GM19035 (cell line): ENCODE data around the gene SMURF2.
"Not testable (repeated sequence)": the region's sequence is repeated elsewhere in the genome, so short reads cannot be mapped to it uniquely, and the experiment has no call there.

Experiments
- ATAC-seq: cut with Tn5 transposase; IDR thresholded peaks from one replicate; pipeline ENCODE4 v1.9.1; 2021; ENCODE audit not compliant: unreplicated experiment

The SMURF2 gene

DNA sequence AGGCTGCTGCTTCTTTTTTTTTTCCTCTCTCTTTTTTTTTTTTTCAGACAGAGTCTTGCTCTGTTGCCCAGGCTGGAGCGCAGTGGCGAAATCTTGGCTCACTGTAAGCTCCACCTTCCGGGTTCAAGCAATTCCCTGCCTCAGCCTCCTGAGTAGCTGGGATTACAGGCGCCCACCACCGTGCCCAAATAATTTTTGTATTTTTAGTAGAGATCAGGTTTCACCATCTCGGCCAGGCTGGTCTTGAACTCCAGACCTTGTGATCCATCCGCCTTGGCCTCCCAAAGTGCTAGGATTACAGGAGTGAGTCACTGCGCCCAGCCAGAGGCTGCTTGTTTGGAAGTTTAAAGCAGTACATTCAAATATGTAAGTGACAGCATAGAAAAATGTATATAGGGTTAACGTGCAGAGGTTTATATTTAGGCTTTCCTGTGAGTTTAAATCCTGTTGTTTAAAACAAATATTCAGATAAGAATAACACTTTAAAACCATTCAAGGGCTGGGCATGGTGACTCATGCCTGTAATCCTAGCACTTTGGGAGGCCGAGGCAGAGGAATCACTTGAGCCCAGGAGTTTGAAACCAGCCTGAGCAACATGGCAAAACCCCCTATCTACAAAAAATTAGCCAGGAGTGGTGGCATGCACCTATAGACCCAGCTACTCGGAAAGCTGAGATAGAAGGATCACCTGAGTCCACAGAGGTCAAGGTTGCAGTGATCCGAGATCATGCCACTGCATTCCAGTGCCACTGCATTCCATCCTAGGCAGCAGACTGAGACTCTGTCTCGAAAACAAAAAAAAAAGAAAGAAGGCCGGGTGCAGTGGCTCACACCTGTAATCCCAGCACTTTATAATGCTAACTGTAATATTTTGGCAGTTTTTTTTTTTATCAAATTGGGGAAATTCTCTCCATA is 6.0 kb upstream of the SMURF2 start:
- ATAC-seq = not testable (repeated sequence)

DNA sequence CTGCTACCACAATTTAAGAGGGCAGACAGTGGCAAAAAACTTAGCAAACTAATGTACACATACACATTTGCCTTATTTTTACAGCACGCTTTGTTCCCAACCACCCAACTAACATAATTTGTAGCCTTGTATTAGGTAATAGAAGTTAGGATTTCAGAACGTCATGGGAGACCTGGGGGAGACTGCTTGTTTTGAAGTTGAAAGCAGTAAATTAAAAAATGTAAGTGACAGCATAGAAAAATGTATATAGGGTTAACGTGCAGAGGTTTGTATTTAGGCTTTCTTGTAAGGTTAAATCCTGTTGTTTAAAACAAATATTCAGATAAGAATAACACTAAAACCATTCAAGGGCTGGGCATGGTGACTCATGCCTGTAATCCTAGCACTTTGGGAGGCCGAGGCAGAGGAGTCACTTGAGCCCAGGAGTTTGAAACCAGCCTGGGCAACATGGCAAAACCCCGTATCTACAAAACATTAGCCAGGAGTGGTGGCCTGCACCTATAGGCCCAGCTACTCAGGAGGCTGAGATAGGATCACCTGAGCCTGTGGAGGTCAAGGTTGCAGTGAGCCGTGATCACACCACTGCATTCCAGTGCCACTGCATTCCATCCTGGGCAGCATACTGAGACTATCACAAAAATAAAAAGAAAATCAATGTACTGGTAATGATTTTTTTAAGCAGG is 2.3 kb upstream of the SMURF2 start:
- not testable (repeated sequence) for ATAC-seq

DNA sequence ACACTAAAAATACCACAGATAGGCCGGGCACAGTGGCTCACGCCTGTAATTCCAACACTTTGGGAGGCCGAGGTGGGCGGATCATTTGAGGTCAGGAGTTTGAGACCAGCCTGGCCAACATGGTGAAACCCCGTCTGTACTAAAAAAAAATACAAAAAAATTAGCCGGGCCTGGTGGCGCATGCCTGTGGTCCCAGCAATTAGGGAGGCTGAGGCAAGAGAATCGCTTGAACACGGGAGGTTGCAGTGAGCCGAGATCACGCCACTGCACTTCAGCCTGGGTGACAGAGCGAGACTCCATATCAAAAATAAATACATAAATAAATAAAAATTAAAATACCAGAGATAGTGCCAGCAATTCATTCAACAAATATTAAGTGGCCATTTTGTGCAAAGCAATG is 1.7 kb upstream of the SMURF2 start:
- ATAC-seq = not testable (repeated sequence)

DNA sequence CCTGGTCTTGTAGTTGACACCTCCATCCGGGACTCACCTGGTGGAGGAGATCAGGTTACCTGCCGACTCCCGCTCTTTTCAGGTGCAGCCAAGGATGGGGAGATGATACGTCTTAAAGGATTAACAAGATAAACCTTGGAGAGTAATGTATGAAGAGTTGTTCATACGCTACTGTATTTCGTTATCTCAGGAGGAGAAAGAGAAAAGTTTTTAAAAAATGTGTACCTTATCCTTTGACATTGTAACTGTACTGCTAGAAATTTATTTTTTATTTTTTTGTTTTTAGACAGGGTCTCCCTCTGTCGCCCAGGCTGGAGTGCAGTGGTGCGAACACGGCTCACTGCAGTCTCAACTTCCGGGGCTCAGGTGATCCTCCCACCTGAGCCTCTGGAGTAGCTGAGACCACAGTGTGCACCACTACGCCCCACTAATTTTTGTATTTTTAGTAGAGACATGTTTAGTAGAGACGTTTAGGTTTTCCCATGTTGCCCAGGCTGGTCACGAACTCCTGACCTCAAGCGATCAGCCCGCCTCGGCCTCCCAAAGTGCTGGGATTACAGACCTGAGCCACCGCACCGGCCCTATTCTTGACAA is 764 bp upstream of the SMURF2 start:
- no peak for ATAC-seq

DNA sequence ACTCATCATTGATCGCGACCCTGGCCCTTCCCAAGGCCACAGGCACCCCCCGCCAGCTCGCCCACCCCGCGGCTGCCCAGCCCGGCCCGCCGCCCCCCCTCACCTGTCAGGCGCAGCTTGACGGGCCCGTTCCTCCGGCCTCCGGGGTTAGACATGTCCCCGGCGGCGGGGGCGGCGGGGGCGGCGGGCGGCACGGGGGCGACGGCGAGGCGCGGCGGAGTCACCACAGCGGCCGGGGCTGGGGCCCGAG is 456 bp downstream of the SMURF2 start:
- ATAC-seq = peak; percentile 42

DNA sequence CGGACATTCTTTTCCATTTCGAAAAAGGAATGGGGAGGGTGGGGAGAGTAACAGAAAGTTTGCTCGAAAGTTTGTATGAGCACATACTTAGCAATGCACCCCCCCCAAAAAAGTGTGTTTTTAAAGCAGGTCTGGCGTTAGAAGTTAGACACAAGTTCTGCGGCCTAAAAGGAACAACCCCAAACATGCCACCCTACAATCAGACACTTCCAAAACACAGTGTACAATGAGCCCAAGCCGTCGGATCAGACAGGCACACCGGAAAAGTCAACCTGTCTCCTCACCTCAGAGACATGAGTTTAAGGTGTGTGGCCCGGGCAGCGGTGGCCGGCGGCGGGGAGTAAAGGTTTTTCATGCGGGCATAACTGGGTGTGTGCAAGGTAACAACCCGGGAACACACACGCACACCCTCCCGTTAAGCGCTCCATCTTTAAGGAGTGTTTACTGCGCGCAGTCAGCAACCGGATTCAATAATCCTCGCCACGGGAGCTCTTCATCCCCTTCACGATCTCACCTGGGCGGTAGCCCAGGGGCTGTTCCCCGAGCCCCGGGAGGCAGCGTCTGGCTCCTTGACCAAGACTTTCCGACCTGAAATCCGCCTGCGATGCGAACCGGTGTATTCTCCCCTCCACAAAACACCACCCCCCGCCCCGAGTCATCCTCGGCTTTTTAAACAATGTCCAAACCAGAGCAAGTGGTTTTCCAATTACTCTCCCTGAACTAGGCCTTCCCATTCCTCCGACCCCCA is 955 bp downstream of the SMURF2 start:
- ATAC-seq = not testable (repeated sequence)

DNA sequence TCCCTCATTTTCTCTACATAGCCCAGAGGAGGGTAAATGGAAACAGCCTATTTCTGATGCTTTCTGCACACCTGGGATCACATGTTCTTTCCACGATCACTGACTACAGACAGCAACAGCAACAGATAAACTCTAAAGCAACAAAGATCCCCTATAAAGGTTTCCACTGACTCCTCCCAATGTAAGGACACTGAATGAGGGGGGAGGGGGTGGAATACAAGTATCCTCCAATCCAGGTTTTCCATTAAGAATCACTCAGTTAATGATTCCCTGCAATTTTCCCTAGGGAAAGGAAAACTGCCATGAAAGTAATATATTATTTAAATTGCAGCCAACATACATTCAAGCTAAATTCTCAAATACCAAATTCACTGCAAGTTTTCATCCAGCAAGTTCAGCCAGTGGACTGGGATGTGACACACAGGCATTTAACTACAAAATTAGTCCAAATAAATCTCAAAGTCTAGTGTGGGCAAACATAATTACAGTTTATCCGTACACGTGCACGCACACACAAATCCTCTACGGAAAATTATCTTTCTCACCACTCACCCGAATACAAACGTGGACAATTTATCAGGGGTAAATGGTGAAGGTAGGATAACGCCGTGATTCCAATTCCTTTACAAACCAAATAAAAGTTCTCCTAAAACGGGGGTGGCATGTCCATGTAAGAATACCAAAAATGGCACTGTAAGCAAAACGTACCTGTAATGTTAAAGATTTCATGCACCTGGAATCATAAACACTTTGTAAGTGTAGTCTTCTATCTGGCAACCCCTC is 1.7 kb downstream of the SMURF2 start:
- not testable (repeated sequence) for ATAC-seq

DNA sequence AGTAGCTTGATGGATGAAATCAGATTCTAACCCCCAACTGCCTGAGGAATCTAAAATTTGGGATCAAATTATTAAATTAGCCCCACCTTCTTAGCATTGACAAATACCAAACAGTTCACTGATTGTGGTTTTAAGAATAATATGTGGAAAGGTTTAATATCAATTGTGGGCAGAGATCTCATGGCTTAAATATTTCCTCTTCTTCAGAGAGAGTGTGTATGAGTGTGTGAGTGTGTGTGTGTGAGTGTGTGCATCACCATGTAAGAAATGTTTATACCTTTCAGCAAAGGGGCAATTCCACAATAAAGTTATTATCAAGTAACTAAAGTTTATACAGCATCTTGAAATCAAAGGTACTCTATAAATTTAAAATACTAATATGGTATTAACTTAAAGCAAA is 3.2 kb downstream of the SMURF2 start:
- no peak for ATAC-seq

DNA sequence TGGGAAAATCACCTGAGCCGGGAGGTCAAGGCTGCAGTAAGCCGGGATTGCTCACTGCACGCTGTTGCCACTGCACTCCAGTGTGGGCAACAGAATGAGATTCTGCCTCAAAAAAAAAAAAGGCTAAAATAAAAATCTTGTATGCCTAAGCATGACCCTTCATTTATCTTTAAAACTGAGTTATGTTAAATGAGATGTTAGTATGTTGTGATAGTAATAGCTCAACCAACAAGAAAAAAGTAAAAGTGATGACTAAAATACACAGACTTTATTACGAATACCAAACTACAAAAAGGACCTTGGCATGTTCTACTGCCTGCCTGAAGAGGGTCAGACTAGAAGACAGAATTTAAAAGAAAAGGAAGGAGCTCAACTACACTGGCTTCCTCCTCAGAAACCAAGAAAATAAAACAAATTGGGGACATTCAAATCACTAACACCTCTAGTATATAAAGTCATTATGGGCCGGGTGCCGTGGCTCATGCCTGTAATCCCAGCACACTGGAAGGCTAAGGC is 4.4 kb downstream of the SMURF2 start:
- no peak for ATAC-seq

DNA sequence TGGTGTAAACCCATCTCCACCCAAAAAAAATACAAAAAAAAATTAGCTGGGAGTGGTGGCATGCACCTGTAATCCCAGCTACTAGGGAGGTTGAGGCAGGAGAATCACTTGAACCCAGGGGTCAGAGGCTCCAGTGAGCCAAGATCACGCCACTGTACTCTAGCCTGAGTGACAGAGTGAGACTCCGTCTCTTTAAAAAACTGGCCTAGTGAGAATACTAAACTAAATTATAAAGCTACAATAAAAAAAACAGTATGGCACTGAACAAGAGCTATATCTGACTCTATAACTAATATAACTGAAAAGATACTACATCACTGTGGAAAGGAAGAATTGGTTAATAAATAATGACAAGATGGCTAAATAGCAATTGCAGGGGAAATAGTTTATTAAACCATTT is 6.4 kb downstream of the SMURF2 start:
- no peak for ATAC-seq

DNA sequence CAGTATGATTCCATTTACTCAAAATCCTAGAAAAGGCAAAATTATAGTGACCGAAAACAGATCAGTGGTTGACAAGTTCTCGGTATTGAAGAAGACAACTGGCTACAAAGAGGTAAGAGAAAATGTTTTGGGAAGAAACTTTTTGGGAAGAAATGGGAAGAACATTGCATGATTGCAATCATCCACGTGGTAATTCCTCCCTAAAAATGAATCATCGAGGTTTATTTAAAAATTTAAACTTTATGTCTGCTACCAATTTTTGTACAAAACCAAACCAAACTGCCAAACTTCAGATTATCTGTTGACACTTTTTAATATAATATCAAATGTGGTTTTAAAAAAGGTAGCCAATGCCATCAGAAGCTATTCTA is 8.1 kb downstream of the SMURF2 start:
- ATAC-seq = no peak

DNA sequence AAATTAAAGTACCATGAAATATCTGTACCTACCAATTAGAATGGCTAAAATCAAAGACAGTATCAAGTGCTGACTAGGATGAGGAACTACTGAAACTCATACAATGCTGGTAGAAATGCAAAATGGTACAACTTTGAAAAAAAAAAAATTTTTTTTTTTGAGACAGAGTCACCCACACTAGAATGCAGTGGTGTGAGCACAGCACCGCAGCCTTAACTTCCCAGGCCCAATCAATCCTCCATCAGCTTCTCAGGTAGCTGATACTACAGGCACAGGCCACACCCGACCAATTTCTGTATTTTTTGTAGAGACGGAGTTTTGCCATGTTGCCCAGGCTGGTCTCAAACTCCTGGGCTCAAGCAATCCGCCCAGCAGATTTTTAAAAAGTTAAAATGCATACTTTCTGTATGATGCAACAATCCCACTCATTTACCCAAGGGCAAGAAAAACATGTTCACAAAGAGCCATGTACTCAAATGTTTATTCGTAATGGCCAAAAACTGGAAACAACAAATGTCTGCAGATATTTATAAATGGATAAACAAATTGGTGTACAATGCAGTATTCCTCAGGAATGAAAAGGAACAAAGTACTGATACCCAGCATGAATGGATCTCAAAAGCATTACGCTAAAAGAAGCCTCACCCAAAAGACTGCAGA is 8.7 kb downstream of the SMURF2 start:
- ATAC-seq = no peak

DNA sequence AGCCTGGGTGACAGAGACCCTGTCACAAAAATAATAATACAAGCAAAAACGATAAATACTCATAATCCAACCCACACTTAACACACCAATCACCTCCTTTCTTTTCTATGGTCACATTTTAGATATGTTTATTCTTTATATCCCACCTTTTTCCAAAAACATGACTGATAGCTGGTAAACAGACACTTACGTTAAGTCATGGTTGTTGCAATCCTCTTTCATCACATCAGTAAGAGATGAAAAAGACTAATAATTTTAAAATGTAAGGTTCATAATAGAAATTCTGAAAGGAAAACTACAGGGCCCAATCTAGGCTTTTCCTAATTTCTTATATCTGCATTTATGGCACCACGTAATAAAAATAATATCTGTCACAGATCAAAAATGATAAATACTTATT is 10.2 kb downstream of the SMURF2 start:
- ATAC-seq = no peak

DNA sequence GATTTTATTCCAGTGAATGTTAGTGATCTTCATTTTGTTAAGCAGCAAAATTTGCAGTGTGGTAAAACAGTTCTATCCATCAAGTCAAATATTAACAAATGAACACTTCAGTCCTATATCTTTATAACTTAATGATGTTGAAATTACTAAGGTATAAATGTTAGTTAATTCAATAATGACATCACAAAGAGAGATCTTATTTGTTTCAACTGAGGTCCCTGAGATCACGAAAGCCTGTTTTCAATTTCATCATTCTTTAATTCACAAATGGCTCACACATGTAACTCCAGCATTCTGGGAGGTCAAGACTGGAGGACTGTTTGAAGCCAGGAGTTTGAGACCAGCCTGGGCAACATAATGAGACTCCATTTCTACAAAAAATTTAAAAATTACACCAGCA is 13.9 kb downstream of the SMURF2 start:
- ATAC-seq = no peak

DNA sequence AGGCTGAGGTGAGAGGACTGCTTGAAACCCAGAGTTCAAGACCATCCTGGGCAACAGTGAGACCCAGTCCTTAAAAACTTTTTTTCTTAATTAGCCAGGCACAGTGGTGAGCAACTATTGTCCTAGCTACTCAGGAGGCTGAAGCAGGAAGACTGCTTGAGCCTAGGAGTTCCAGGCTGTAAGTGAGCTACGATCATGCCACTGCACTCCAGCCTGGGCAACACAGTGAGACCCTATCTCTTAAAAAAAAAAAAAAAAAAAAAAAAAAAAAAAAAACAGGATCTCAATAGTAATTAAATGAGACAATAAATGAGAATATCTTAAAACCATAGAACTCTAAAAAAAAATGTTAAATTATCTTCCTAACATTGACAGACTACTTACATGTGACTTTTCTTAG is 14.3 kb downstream of the SMURF2 start:
- ATAC-seq = no peak

DNA sequence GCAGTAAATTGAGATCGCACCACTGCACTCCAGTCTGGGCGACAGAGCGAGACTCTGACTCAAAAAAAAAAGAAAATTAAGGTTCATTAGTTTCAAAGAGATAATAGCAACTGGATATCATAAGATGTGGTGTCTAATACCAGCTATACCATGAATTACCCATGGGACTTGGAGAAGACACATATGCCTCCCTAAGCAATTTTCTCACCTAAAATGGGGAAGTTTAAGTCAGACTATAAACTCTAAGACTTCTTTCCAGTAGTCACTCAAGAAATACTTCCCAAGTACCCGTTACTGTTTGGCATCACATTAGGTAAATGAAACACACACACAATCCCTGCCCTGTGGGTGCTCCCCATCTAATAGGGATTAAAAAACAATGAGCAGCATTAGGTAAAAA is 22.6 kb downstream of the SMURF2 start:
- ATAC-seq = no peak

DNA sequence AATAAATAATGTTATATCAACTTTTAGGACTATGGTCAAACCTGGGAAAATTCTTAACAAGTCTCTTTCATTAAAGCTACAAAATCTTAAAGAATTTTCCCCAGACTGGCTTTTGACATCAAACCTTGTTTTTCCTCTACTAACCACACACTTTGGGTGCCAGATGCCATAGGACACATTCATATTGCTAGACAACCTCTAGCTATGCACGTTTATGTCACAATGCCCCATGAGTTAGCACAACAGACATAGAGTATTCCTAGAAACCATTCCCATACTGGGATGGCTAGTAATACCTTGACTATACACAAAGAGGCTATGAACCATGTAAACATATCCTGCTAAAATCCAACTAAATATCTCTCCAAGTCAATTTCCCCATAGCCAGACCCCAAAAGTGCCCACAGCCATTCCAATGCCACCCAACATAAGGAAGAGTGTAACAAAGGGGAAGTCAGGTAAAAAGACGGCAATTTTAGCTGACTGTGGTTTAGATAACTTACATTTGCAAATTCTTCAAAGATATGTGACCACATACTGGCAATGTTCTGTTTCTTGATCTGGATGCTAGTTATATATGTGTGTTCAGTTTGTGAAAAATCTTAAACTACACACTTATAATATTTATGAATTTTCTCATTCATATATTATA is 23.4 kb downstream of the SMURF2 start:
- no peak for ATAC-seq

DNA sequence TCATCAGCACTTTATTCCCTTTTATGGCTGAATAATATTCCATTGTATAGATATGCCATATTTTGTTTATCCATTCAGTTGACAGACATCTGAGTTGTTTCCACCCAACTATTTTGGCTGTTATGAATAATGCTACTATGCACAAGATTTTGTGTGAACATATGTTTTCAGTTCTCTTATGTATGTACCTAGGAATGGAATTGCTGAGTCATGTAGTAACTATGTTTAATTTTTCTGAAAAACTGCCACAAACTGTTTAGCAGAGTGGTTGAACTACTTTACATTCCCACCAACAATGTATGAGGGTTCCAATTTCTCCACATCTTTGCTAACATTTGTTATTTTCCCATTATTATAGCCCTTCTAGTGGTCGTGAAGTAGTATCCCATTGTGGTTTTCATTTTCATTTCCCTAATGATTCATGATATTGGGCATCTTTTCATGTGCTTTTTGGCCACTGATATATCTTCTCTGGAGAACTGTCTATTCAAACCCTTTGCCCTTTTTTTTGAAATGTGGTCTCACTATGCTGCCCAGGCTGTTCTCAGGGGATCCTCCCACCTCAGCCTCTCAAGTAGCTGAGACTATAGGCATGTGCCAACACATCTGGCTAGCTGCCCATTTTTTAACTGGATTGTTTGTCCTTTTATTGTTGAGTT is 26.3 kb downstream of the SMURF2 start:
- peak; percentile 71 for ATAC-seq

DNA sequence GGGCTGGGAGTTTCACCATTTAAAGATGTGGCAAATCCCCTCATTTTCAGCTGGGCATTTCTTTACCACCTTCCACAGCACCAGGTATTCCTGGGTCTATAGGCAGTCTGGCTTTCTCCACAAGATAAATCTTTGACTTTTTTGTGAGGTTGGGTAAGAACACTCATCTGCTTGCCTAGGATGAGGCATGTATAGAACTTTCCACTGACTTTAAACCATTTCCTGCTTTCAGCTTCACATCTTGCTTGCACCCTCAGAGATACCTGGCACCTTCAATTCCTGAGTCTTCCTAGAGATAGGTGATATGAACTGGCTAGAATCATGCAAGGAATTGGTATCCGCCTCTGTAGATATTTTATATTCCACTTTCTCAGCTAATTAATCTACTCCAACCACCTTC is 27.9 kb downstream of the SMURF2 start:
- ATAC-seq = no peak
